Retina (tissue), 1 donor: ENCODE measurements around the gene POU2F3.
"Not testable (repeated sequence)": the region's sequence is repeated elsewhere in the genome, so short reads cannot be mapped to it uniquely, and the experiment has no call there.

Experiments used
- DNase-seq: peaks from one replicate; pipeline ENCODE4 v3.0.0-alpha.2; 2016

Gene POU2F3

GRCh38 chr11:120256178-120256577 is 16.2 kb downstream of the POU2F3 start:
- DNase-seq = no peak

- no peak for DNase-seq
These were observed 16.8 kb downstream of the POU2F3 start for GRCh38 chr11:120256779-120257178.

GRCh38 chr11:120257346-120257745 is 17.4 kb downstream of the POU2F3 start:
- no peak for DNase-seq

- DNase-seq = no peak
These were observed 18.7 kb downstream of the POU2F3 start for GRCh38 chr11:120258661-120259060.

GRCh38 chr11:120259241-120259640 is 19.3 kb downstream of the POU2F3 start:
- DNase-seq = no peak

GRCh38 chr11:120259988-120260565 is 20.1 kb downstream of the POU2F3 start:
- no peak for DNase-seq

- DNase-seq = no peak
These were observed 20.7 kb downstream of the POU2F3 start for GRCh38 chr11:120260616-120261015.

- no peak for DNase-seq
These were observed 21.4 kb downstream of the POU2F3 start for GRCh38 chr11:120261321-120261720.

- DNase-seq = no peak
These were observed 22.0 kb downstream of the POU2F3 start for GRCh38 chr11:120261931-120262330.

- DNase-seq = no peak
These were observed 27.4 kb downstream of the POU2F3 start for GRCh38 chr11:120267319-120267718.

GRCh38 chr11:120268686-120269085 is 28.7 kb downstream of the POU2F3 start:
- no peak for DNase-seq

GRCh38 chr11:120270386-120270785 is 30.4 kb downstream of the POU2F3 start:
- DNase-seq = no peak

GRCh38 chr11:120271672-120272071 is 31.7 kb downstream of the POU2F3 start:
- no peak for DNase-seq

GRCh38 chr11:120272303-120272702 is 32.4 kb downstream of the POU2F3 start:
- DNase-seq = no peak

GRCh38 chr11:120273432-120273831 is 33.5 kb downstream of the POU2F3 start:
- DNase-seq = no peak

- not testable (repeated sequence) for DNase-seq
These were observed 34.0 kb downstream of the POU2F3 start for GRCh38 chr11:120273956-120274355.

- no peak for DNase-seq
These were observed 39.6 kb downstream of the POU2F3 start for GRCh38 chr11:120279502-120279901.

- no peak for DNase-seq
These were observed 40.7 kb downstream of the POU2F3 start for GRCh38 chr11:120280600-120281051.

GRCh38 chr11:120281143-120281795 is 41.3 kb downstream of the POU2F3 start:
- no peak for DNase-seq

- no peak for DNase-seq
These were observed 43.2 kb downstream of the POU2F3 start for GRCh38 chr11:120283124-120283523.

- DNase-seq = no peak
These were observed 44.3 kb downstream of the POU2F3 start for GRCh38 chr11:120284272-120284671.

- no peak for DNase-seq
These were observed 45.3 kb downstream of the POU2F3 start for GRCh38 chr11:120285256-120285655.

GRCh38 chr11:120288021-120288420 is 48.1 kb downstream of the POU2F3 start:
- no peak for DNase-seq

- no peak for DNase-seq
These were observed 49.5 kb downstream of the POU2F3 start for GRCh38 chr11:120289426-120289825.

- no peak for DNase-seq
These were observed 51.0 kb downstream of the POU2F3 start for GRCh38 chr11:120290956-120291355.
